Breast epithelium (tissue), 3 donors: Measurements from ENCODE around the gene SNX1.

Source experiments
- POLR2A ChIP-seq: fragments of 450-650 bp; IDR thresholded peaks from one replicate; pipeline ENCODE4 v1.6.1; 2016; ENCODE audit warnings: antibody characterized with exemption, mild to moderate bottlenecking, moderate library complexity
- TF ChIP-seq, protein P1 (sequence below), 3 donors: fragments of 450-650 bp; IDR thresholded peaks; one replicate each; pipeline ENCODE4 v1.5.1; 2016 to 2017; ENCODE audit warnings: antibody characterized with exemption in 3 of 3, mild to moderate bottlenecking in 3 of 3, moderate library complexity in 3 of 3

GRCh38 chr15:64153480-64154367, 57.9 kb downstream of the SNX1 start:
- TF ChIP-seq, protein P1, sequence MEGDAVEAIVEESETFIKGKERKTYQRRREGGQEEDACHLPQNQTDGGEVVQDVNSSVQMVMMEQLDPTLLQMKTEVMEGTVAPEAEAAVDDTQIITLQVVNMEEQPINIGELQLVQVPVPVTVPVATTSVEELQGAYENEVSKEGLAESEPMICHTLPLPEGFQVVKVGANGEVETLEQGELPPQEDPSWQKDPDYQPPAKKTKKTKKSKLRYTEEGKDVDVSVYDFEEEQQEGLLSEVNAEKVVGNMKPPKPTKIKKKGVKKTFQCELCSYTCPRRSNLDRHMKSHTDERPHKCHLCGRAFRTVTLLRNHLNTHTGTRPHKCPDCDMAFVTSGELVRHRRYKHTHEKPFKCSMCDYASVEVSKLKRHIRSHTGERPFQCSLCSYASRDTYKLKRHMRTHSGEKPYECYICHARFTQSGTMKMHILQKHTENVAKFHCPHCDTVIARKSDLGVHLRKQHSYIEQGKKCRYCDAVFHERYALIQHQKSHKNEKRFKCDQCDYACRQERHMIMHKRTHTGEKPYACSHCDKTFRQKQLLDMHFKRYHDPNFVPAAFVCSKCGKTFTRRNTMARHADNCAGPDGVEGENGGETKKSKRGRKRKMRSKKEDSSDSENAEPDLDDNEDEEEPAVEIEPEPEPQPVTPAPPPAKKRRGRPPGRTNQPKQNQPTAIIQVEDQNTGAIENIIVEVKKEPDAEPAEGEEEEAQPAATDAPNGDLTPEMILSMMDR (IDR thresholded peaks at IDR 0.05), result peak; percentile 92 to 95 (median 94)
- no peak for TF ChIP-seq POLR2A
